HG03378 (cell line): Measurements from ENCODE around the gene ZBTB21.
"Not testable (repeated sequence)": the region's sequence is repeated elsewhere in the genome, so short reads cannot be mapped to it uniquely, and the experiment has no call there.

ENCODE experiments used
- ATAC-seq: cut with Tn5 transposase; IDR thresholded peaks from one replicate; pipeline ENCODE4 v1.9.1; 2021; ENCODE audit warnings: mild to moderate bottlenecking, moderate library complexity; ENCODE audit not compliant: unreplicated experiment

The ZBTB21 gene

DNA sequence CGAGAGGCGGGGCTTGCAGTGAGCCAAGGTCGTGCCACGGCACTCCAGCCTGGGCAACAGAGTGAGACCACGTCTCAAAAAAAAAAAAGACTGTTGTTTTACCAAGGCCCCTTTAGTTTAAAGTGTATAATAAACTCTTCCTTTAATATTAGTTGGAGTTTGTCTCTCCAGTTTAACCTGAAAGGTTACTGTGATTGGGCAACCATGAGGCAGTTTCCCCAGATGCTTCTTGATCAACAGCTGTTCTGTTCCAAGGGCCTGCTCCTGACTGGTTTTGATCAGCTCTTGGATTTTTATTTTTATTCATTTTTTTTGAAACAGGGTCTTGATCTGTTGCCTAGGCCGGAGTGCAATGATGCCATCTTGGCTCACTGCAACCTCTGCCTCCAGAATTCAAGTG is 38.3 kb downstream of the ZBTB21 start:
- ATAC-seq, result no peak

- no peak for ATAC-seq
These were observed 39.2 kb downstream of the ZBTB21 start for GRCh38 chr21:41970751-41971653.

GRCh38 chr21:41970106-41970391 is 40.1 kb downstream of the ZBTB21 start:
- no peak for ATAC-seq

DNA sequence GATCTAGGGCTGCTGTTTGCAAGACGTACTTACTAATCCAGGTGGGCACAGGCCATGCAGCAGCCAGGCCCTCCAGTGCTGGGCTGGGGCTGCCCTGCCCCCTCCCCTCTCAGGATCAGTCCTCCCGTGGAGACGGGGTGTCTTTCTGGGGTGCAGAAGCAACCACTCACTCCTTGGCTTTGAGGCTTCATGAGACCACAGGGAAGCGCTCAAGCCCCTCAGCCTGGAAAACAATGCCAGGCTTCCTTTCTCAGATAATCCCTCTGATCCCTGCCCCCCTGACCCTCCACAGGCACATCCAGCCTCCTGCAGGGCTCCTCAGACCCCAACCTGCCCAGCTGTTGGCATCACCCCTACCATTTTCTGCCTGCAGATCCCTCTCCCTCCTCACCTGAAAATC is 42.5 kb downstream of the ZBTB21 start:
- ATAC-seq, result no peak

GRCh38 chr21:41966872-41967621 is 43.1 kb downstream of the ZBTB21 start:
- no peak for ATAC-seq

DNA sequence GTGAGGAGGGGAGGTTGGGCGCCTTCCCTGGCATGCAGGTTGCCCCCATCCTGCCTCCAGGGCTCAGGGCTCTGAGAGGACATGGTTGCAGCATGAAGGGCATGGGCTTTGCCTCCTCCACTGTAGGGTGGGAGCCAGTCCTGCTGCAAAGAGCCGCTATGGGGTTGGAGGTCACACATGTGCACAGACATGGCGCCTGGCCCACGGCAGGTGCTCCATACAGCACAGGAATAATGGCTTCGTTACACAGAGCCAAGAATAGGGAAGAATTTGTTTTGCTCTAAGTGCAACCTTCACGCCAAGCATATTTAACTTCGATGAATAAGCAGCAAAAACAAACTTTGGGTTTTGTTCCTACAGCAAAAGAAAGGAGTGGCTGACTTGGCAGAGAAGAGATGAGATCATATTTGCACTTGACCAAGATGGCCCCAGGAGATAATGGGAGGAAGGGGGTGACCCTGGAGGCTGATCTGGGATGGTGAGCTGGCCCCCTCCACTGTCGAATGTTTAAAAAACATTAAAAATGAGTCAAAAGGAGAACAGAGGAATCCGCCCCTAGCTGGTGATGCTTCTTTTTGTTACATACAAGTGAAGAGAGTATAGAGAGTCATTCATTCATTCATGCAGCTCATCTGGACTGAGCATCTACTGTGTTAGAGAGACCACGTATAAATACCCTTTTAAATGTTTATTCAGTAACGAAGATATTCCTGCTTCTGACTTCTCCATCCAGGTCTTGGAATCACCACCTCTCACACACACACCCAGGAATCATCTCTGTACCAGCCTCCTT is 43.9 kb downstream of the ZBTB21 start:
- ATAC-seq, result no peak

DNA sequence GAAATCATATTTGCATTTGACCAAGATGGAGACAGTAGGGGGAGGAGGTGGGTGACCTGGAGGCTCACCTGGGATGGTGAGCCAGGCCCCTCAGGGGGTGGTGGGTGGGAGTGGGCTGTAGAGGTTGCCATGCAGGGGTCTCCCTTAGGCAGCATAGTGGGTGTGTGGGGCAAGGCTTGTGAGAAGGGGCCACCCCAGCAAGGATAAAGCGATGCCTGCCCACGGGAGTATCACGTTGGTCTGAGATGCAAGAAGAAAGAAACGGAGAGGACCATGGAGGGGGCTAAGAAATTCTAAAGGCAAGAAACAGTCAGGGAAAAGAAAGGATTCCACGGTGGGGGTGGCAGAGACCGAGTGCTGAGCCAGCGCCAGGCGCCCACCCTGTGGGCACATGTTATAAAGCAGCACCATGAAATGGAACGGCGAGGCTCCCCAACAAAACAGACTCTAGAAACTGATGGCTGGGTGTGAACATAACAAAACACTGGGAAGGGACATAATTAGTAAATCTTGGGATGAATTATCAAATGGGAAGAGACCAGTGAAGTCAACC is 44.6 kb downstream of the ZBTB21 start:
- no peak for ATAC-seq

GRCh38 chr21:41965045-41965444 is 45.1 kb downstream of the ZBTB21 start:
- no peak for ATAC-seq

DNA sequence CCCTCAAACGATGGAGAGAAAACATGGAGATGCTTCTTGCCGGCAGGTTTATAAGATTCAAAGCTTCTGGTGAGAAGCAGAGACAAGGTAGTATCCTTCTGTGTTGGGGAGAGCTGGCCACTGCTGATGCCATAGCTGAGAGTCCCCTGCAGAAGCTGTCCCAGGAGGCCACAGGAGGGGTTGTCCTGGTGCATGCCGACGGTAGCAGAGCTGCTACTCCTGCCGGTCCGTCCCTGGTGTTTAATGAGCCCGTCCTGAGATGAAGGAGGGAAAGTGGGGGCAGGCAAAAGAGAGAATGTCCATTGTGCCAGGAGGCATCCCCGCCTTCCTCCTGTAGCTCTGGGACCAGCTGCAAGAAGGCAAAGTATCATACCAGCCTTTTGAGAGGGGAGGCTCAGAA is 46.0 kb downstream of the ZBTB21 start:
- no peak for ATAC-seq

GRCh38 chr21:41962425-41962966 is 47.7 kb downstream of the ZBTB21 start:
- no peak for ATAC-seq

GRCh38 chr21:41961753-41962152 is 48.4 kb downstream of the ZBTB21 start:
- no peak for ATAC-seq

GRCh38 chr21:41961282-41961701 is 48.9 kb downstream of the ZBTB21 start:
- no peak for ATAC-seq

GRCh38 chr21:41960386-41960785 is 49.8 kb downstream of the ZBTB21 start:
- ATAC-seq, result no peak

DNA sequence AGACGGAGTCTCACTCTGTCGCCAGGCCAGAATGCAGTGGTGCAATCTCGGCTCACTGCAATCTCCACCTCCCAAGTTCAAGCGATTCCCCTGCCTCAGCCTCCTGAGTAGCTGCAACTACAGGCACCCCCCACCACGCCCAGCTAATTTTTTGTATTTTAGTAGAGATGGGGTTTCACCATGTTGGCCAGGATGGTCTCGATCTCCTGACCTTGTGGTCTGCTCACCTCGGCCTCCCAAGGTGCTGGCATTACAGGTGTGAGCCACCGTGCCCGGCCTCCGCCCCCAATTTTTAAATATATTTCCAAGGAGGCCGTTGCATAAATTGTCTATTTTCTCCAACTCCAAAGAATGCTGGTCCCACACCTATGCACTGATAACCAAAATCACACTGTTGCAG is 50.5 kb downstream of the ZBTB21 start:
- not testable (repeated sequence) for ATAC-seq

GRCh38 chr21:41958886-41959563 is 51.1 kb downstream of the ZBTB21 start:
- no peak for ATAC-seq

DNA sequence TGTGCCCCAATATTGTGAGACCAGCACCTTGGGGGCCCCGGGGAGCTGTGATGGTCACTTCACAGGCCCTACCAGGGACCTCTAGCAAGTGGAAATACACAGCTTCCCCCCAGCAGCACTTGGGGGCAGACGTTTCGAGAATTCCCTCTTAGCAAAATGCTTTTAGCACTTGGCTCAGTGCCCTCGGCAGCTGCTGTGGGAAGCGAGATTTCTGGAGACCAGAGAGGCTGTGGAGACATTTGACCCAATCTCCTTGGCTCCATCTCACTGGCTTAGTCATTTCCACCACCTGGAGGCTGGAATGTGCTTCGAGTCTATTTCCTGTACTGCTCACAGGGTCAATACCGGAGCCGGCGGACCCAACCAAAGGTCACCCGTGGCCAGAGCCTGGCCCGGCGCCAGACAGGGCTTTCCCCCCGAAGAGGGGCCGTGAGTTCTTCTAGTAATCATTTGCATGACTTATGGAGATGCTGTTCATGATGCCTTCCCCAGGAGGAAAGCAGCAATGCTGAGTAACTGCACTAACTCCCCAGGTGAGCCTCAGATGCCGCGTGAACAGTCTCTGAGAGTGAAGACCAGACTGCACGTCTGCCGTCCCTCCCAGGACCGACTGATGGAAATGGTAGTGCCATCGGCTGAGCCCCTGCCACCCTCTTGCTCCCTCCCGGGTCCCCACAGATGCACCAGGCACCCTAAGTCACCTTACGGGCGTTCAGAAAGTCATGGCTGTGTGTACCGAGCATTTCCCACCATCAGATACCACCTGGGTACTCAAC is 52.0 kb downstream of the ZBTB21 start:
- no peak for ATAC-seq

GRCh38 chr21:41956926-41957729 is 53.0 kb downstream of the ZBTB21 start:
- ATAC-seq, result no peak

- ATAC-seq, result no peak
These were observed 54.6 kb downstream of the ZBTB21 start for GRCh38 chr21:41955516-41955915.
